HCT116 (cell line): ENCODE measurements around the gene ANO6. TPM values are rescaled to one million over a fixed set of nuclear protein-coding genes. Genes with fewer than 3 reads are reported as not detected.

Experiments
- ATAC-seq: fragments of 200-7000 bp; cut with Tn5 transposase; 2 replicates; pipeline ENCODE4 v1.9.1; 2020; ENCODE audit warnings: mild to moderate bottlenecking, moderate library complexity
- BruUV-seq: library from RNA; stranded (reverse); fragments of 400-500 nt; replicated peaks from 2 replicates; lab custom pipeline; 2021; lab: Mats Ljungman, UMichigan
- CTCF ChIA-PET: fragments of 300-600 bp; sonication (Branson Sonifier 250); formaldehyde crosslinking; loops from one replicate; lab custom pipeline; 2021; ENCODE audit warnings: antibody characterized with exemption; lab: Charles Lee
- POLR2A ChIA-PET: fragments of 300-600, 350-600 bp; sonication (Branson Sonifier 250); formaldehyde crosslinking; loops from one replicate; lab custom pipeline; 2021; ENCODE audit warnings: antibody characterized with exemption; lab: Charles Lee
- RAD21 ChIA-PET, 2 experiments: fragments of 300-600 bp; sonication (Branson Sonifier 250); formaldehyde crosslinking; loops; one replicate each; lab custom pipeline; 2023; ENCODE audit warnings: low total read pairs in 2 of 2; ENCODE audit not compliant: uncharacterized antibody in 2 of 2, unreplicated experiment in 2 of 2, low non-redundant PET in 1 of 2; lab: Charles Lee
- DNase-seq: peaks from one replicate; pipeline ENCODE4 v3.0.0-alpha.2; 2010; ENCODE audit warnings: low read depth, low spot score
- H2AFZ ChIP-seq: fragments of 200-600 bp; shearing (Covaris generic), sonication (generic); 2 replicates; pipeline ENCODE4 v1.6.1; 2017; ENCODE audit warnings: low read depth, mixed run types, mixed read lengths, antibody characterized with exemption, low read length; ENCODE audit not compliant: poor library complexity, severe bottlenecking
- H3K27ac ChIP-seq: 2 replicates; pipeline ENCODE4 v1.5.1; 2012; ENCODE audit warnings: low read depth, low read length
- H3K27me3 ChIP-seq: fragments of 200-600 bp; sonication (generic); 2 replicates; pipeline ENCODE4 v1.6.1; 2016; ENCODE audit warnings: mixed run types, low read length, mixed read lengths; ENCODE audit not compliant: insufficient read depth
- H3K36me3 ChIP-seq, 2 experiments: fragments of 200-500 bp in 1 of 2; fragments of 200-600 bp in 1 of 2; sonication (Bioruptor generic) in 1 of 2; sonication (generic) in 1 of 2; 2 replicates each; pipeline versions ENCODE4 v1.5.1 to v1.6.1; 2014 to 2016; ENCODE audit warnings: low read length in 2 of 2, inconsistent platforms in 1 of 2, mixed read lengths in 1 of 2, mixed run types in 1 of 2; ENCODE audit not compliant: insufficient read depth in 2 of 2, control insufficient read depth in 1 of 2
- H3K4me1 ChIP-seq, 2 experiments: fragments of 200-600 bp in 1 of 2; sonication (generic) in 1 of 2; 2 replicates each; pipeline versions ENCODE4 v1.5.1 to v1.6.1; 2012 to 2017; ENCODE audit warnings: low read length in 2 of 2, inconsistent platforms in 1 of 2, mild to moderate bottlenecking in 1 of 2, mixed read lengths in 1 of 2, mixed run types in 1 of 2, moderate library complexity in 1 of 2; ENCODE audit not compliant: insufficient read depth in 2 of 2, control insufficient read depth in 1 of 2
- H3K4me2 ChIP-seq: fragments of 200-600 bp; sonication (generic); 2 replicates; pipeline ENCODE4 v1.6.1; 2017; ENCODE audit warnings: mixed run types, low read length, mixed read lengths
- H3K4me3 ChIP-seq, 2 experiments: fragments of 200-600 bp in 1 of 2; sonication (generic) in 1 of 2; replicated peaks in 1 of 2; 2 replicates each; pipeline ENCODE4 v1.5.1; 2011 to 2016; ENCODE audit warnings: low read length in 2 of 2, control low read depth in 1 of 2, low read depth in 1 of 2, mild to moderate bottlenecking in 1 of 2, mixed read lengths in 1 of 2, mixed run types in 1 of 2
- H3K79me2 ChIP-seq: fragments of 200-600 bp; sonication (generic); 2 replicates; pipeline ENCODE4 v1.6.1; 2017; ENCODE audit warnings: mild to moderate bottlenecking, mixed run types, low read length, moderate library complexity, mixed read lengths; ENCODE audit not compliant: insufficient read depth
- H3K9ac ChIP-seq: fragments of 200-600 bp; sonication (generic); 2 replicates; pipeline ENCODE4 v1.6.1; 2016; ENCODE audit warnings: low read length, mixed read lengths
- H3K9me2 ChIP-seq: fragments of 200-600 bp; sonication (generic), shearing (Covaris generic); 2 replicates; pipeline ENCODE4 v1.6.1; 2017; ENCODE audit warnings: mixed run types, mild to moderate bottlenecking, moderate library complexity; ENCODE audit not compliant: insufficient read depth
- H3K9me3 ChIP-seq, 2 experiments: fragments of 200-500 bp in 1 of 2; fragments of 200-600 bp in 1 of 2; sonication (Bioruptor generic) in 1 of 2; sonication (generic) in 1 of 2; 2 replicates each; pipeline ENCODE4 v1.6.1; 2014 to 2017; ENCODE audit warnings: low read length in 2 of 2, mixed read lengths in 2 of 2, inconsistent platforms in 1 of 2, low read depth in 1 of 2, mild to moderate bottlenecking in 1 of 2, mixed run types in 1 of 2, moderate library complexity in 1 of 2; ENCODE audit not compliant: control insufficient read depth in 1 of 2, insufficient read depth in 1 of 2
- H4K20me1 ChIP-seq: fragments of 200-600 bp; sonication (generic), shearing (Covaris generic); 2 replicates; pipeline ENCODE4 v1.6.1; 2017; ENCODE audit warnings: mixed run types, mild to moderate bottlenecking, moderate library complexity; ENCODE audit not compliant: insufficient read depth
- CBX3 ChIP-seq: IDR thresholded peaks from 2 replicates; pipeline ENCODE4 v1.6.1; 2012; ENCODE audit warnings: low read depth
- CEBPB ChIP-seq: IDR thresholded peaks from 2 replicates; pipeline ENCODE4 v1.6.1; 2012; ENCODE audit warnings: low read depth
- ELF1 ChIP-seq: IDR thresholded peaks from 2 replicates; pipeline ENCODE4 v1.6.1; 2012; ENCODE audit warnings: low read depth, borderline replicate concordance
- EZH2 ChIP-seq: fragments of 200-600 bp; sonication (generic); IDR thresholded peaks from 2 replicates; pipeline ENCODE4 v1.6.1; 2017; ENCODE audit warnings: antibody characterized with exemption, mixed run types
- FOSL1 ChIP-seq: IDR thresholded peaks from 2 replicates; pipeline ENCODE4 v1.6.1; 2012; ENCODE audit warnings: low read depth
- JUND ChIP-seq: IDR thresholded peaks from 2 replicates; pipeline ENCODE4 v1.6.1; 2012
- POLR2A ChIP-seq: IDR thresholded peaks from 2 replicates; pipeline ENCODE4 v1.7.0; 2011; ENCODE audit warnings: borderline replicate concordance; ENCODE audit not compliant: insufficient read depth, insufficient read length; ENCODE audit errors: extremely low read depth
- POLR2AphosphoS5 ChIP-seq: IDR thresholded peaks from 2 replicates; pipeline ENCODE4 v1.6.1; 2011; ENCODE audit warnings: mild to moderate bottlenecking, low read depth, low read length, moderate library complexity
- RAD21 ChIP-seq: IDR thresholded peaks from 2 replicates; pipeline ENCODE4 v1.6.1; 2012; ENCODE audit warnings: low read depth, mild to moderate bottlenecking
- SIN3A ChIP-seq: IDR thresholded peaks from 2 replicates; pipeline ENCODE4 v1.6.1; 2012; ENCODE audit warnings: low read depth
- SP1 ChIP-seq: IDR thresholded peaks from 2 replicates; pipeline ENCODE4 v1.6.1; 2012; ENCODE audit warnings: low read depth
- SRF ChIP-seq: IDR thresholded peaks from 2 replicates; pipeline ENCODE4 v1.6.1; 2012; ENCODE audit warnings: low read depth
- TCF7L2 ChIP-seq: IDR thresholded peaks from 2 replicates; pipeline ENCODE4 v1.7.0; 2011; ENCODE audit warnings: borderline replicate concordance, inconsistent platforms; ENCODE audit not compliant: insufficient read depth, insufficient read length; ENCODE audit errors: extremely low read depth
- YY1 ChIP-seq: IDR thresholded peaks from 2 replicates; pipeline ENCODE4 v1.6.1; 2011; ENCODE audit warnings: low read length, low read depth, moderate library complexity, mild to moderate bottlenecking; ENCODE audit not compliant: insufficient replicate concordance; ENCODE audit errors: extremely low read depth
- ZFX ChIP-seq: fragments of 450-650 bp; IDR thresholded peaks from 2 replicates; pipeline ENCODE4 v1.6.1; 2017
- ZNF274 ChIP-seq: fragments of 200-500 bp; sonication (Bioruptor generic); IDR thresholded peaks from 2 replicates; pipeline ENCODE4 v1.6.1; 2014; ENCODE audit warnings: mild to moderate bottlenecking, low read depth, low read length, inconsistent platforms
- intact Hi-C: fragments of 100-400 bp; cut with micrococcal nuclease; formaldehyde crosslinking; loops from 2 replicates; pipeline ENCODE4 v1.10.0; 2022
- total RNA-seq: library from RNA; stranded (reverse); gene quantifications from one replicate; pipeline ENCODE4 v1.2.1, GENCODE V29; 2021; ENCODE audit not compliant: unreplicated experiment
- TF ChIP-seq, protein P1 (sequence below): IDR thresholded peaks from 2 replicates; pipeline ENCODE4 v1.6.1; 2011; ENCODE audit warnings: mild to moderate bottlenecking, low read length, moderate library complexity; ENCODE audit not compliant: insufficient replicate concordance; ENCODE audit errors: extremely low read depth
- TF ChIP-seq, protein P2 (sequence below): IDR thresholded peaks from 2 replicates; pipeline ENCODE4 v1.6.1; 2012; ENCODE audit warnings: low read depth
- TF ChIP-seq, protein P3 (sequence below): IDR thresholded peaks from 2 replicates; pipeline ENCODE4 v1.6.1; 2012
- TF ChIP-seq, protein P4 (sequence below): IDR thresholded peaks from 2 replicates; pipeline ENCODE4 v1.6.1; 2012

Gene ANO6
- total RNA-seq, 1 experiment from 2014 or later = 36.7 TPM

DNA sequence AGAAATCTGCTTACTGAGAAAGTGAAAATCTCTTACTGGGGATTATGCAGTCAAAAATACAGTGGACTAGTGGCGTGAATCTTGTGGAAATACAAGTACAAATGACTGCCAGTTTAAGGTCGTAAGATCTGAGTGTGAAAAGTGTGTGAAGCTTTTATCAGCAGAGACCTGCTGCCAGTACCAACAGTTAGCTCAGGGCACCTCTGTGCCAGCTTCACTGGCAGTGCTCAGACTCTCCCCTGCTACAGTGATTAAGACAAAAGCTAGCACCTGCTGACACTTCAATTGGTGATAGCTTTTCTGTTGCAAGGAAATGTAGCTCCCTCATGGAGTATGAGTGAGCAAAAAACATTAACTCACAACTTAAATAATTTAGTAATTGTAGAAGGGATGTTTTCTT lies 185.1 kb downstream of the ANO6 start:
- RAD21 ChIA-PET = no interaction called here
- no peak for DNase-seq
- Histone ChIP-seq H3K9me2 (no peaks in the 10 kb centered on the region), H3K4me2 (no peak overlapping the region), H3K36me3 (peaks cover 3 to 5% of the 10 kb centered on the region in 2 experiments; a peak in 3 of 4 replicates)
- ATAC-seq = no peak
- TF ChIP-seq SP1 (no peak), EZH2 (no peak), POLR2A (no peak), ZNF274 (no peak), FOSL1 (no peak), TCF7L2 (no peak), POLR2AphosphoS5 (no peak), ELF1 (no peak), ZFX (no peak), RAD21 (no peak), JUND (no peak), YY1 (no peak), CEBPB (no peak), CBX3 (no peak), SIN3A (no peak), SRF (no peak)
- TF ChIP-seq, protein P1, sequence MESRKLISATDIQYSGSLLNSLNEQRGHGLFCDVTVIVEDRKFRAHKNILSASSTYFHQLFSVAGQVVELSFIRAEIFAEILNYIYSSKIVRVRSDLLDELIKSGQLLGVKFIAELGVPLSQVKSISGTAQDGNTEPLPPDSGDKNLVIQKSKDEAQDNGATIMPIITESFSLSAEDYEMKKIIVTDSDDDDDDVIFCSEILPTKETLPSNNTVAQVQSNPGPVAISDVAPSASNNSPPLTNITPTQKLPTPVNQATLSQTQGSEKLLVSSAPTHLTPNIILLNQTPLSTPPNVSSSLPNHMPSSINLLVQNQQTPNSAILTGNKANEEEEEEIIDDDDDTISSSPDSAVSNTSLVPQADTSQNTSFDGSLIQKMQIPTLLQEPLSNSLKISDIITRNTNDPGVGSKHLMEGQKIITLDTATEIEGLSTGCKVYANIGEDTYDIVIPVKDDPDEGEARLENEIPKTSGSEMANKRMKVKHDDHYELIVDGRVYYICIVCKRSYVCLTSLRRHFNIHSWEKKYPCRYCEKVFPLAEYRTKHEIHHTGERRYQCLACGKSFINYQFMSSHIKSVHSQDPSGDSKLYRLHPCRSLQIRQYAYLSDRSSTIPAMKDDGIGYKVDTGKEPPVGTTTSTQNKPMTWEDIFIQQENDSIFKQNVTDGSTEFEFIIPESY = no peak
- TF ChIP-seq, protein P2, sequence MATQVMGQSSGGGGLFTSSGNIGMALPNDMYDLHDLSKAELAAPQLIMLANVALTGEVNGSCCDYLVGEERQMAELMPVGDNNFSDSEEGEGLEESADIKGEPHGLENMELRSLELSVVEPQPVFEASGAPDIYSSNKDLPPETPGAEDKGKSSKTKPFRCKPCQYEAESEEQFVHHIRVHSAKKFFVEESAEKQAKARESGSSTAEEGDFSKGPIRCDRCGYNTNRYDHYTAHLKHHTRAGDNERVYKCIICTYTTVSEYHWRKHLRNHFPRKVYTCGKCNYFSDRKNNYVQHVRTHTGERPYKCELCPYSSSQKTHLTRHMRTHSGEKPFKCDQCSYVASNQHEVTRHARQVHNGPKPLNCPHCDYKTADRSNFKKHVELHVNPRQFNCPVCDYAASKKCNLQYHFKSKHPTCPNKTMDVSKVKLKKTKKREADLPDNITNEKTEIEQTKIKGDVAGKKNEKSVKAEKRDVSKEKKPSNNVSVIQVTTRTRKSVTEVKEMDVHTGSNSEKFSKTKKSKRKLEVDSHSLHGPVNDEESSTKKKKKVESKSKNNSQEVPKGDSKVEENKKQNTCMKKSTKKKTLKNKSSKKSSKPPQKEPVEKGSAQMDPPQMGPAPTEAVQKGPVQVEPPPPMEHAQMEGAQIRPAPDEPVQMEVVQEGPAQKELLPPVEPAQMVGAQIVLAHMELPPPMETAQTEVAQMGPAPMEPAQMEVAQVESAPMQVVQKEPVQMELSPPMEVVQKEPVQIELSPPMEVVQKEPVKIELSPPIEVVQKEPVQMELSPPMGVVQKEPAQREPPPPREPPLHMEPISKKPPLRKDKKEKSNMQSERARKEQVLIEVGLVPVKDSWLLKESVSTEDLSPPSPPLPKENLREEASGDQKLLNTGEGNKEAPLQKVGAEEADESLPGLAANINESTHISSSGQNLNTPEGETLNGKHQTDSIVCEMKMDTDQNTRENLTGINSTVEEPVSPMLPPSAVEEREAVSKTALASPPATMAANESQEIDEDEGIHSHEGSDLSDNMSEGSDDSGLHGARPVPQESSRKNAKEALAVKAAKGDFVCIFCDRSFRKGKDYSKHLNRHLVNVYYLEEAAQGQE = no peak
- TF ChIP-seq, protein P3, sequence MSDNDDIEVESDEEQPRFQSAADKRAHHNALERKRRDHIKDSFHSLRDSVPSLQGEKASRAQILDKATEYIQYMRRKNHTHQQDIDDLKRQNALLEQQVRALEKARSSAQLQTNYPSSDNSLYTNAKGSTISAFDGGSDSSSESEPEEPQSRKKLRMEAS = no peak
- TF ChIP-seq, protein P4, sequence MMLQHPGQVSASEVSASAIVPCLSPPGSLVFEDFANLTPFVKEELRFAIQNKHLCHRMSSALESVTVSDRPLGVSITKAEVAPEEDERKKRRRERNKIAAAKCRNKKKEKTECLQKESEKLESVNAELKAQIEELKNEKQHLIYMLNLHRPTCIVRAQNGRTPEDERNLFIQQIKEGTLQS = no peak
- TF ChIP-seq, all 23 proteins: peak for 0
- no peaks in the 10 kb centered on the region for H3K27me3 ChIP-seq
- H3K9ac ChIP-seq = no peak overlapping the region
- no peak overlapping the region for H3K27ac ChIP-seq
- CTCF ChIA-PET = no interaction called here
- H3K9me3 ChIP-seq = no peaks in the 10 kb centered on the region
- POLR2A ChIA-PET = no interaction called here
- intact Hi-C loops = no loop called here
- H3K4me3 ChIP-seq = no peak overlapping the region
- H2AFZ ChIP-seq = no peak overlapping the region
- no peaks in the 10 kb centered on the region for H3K4me1 ChIP-seq
- BruUV-seq = no TSS peak
- H4K20me1 ChIP-seq = no peaks in the 10 kb centered on the region
- no peaks in the 10 kb centered on the region for H3K79me2 ChIP-seq
